Measurements from ENCODE around the gene PECR.

Gene PECR

GRCh38 chr2:216074794-216075193 is 6.8 kb downstream of the PECR start:
- H3K27me3 ChIP-seq (ENCODE audit: control insufficient read depth in 3 of 3, insufficient read depth in 3 of 3, low read depth in 1 of 3, low read length in 3 of 3): no peaks in the 10 kb centered on the region
- WGBS, 2 donors (ENCODE audit: extremely low coverage in 2 of 2, insufficient read length in 2 of 2, insufficient replicate concordance in 1 of 2): no CpG with 5 or more reads among the region's 1 CpG
- no peak overlapping the region for H3K4ac ChIP-seq (ENCODE audit: low read length)
- no peak overlapping the region for H3K18ac ChIP-seq (ENCODE audit: low read length)
- no peak overlapping the region for H2BK12ac ChIP-seq (ENCODE audit: low read length)
- no peak overlapping the region for H4K91ac ChIP-seq (ENCODE audit: low read depth, low read length, poor library complexity)
- H3K36me3 ChIP-seq (replicated peaks in 1 of 2; ENCODE audit: control insufficient read depth in 2 of 2, insufficient read depth in 2 of 2, low read length in 2 of 2): peaks cover 0 to 24% of the 10 kb centered on the region in 2 donors
- no peak overlapping the region for H3K23ac ChIP-seq (ENCODE audit: low read depth, low read length, poor library complexity)
- no peak overlapping the region for H4K8ac ChIP-seq (ENCODE audit: low read depth, low read length)
- no peaks in the 10 kb centered on the region for H3K79me1 ChIP-seq (ENCODE audit: low read depth, low read length)
- H3K4me2 ChIP-seq (ENCODE audit: insufficient read depth, low read length, poor library complexity, severe bottlenecking): no peak overlapping the region
- H2BK120ac ChIP-seq (ENCODE audit: low read depth, low read length): no peak overlapping the region
- no peak overlapping the region for H2AK5ac ChIP-seq (ENCODE audit: low read depth, low read length)
- no peaks in the 10 kb centered on the region for H3K4me1 ChIP-seq (ENCODE audit: control insufficient read depth in 2 of 2, insufficient read depth in 1 of 2, low read depth in 1 of 2, low read length in 2 of 2)
- H2BK5ac ChIP-seq (ENCODE audit: low read length): no peak overlapping the region
- no peak overlapping the region for H3K9ac ChIP-seq (ENCODE audit: low read depth, low read length, poor library complexity)
- no peaks in the 10 kb centered on the region for H3K9me3 ChIP-seq (replicated peaks in 1 of 2; ENCODE audit: control insufficient read depth in 2 of 2, insufficient read depth in 1 of 2, low read depth in 1 of 2, low read length in 2 of 2)
- no peak overlapping the region for H3K4me3 ChIP-seq (ENCODE audit: low read length in 2 of 2)
- DNase-seq (ENCODE audit: low spot score): no peak
- no peak overlapping the region for H2AFZ ChIP-seq (ENCODE audit: low read length)
- no peak overlapping the region for H2BK15ac ChIP-seq (ENCODE audit: low read length)
- H3K27ac ChIP-seq (replicated peaks; ENCODE audit: low read length): no peak overlapping the region
- H3K14ac ChIP-seq (ENCODE audit: low read length): no peak overlapping the region

GRCh38 chr2:216074380-216074779 is 7.2 kb downstream of the PECR start:
- no peak overlapping the region for H2BK5ac ChIP-seq (ENCODE audit: low read length)

GRCh38 chr2:216073773-216074172 is 7.8 kb downstream of the PECR start:
- Histone ChIP-seq H3K4me3 (ENCODE audit: low read length in 2 of 2) (no peak overlapping the region), H2BK5ac (ENCODE audit: low read length) (no peak overlapping the region), H3K27ac (replicated peaks; ENCODE audit: low read length) (no peak overlapping the region), H4K91ac (ENCODE audit: low read depth, low read length, poor library complexity) (no peak overlapping the region), H2AK5ac (ENCODE audit: low read depth, low read length) (no peak overlapping the region), H3K9me3 (replicated peaks in 1 of 2; ENCODE audit: control insufficient read depth in 2 of 2, insufficient read depth in 1 of 2, low read depth in 1 of 2, low read length in 2 of 2) (no peaks in the 10 kb centered on the region), H3K4me2 (ENCODE audit: insufficient read depth, low read length, poor library complexity, severe bottlenecking) (no peak overlapping the region), H2AFZ (ENCODE audit: low read length) (no peak overlapping the region), H3K4ac (ENCODE audit: low read length) (no peak overlapping the region), H3K23ac (ENCODE audit: low read depth, low read length, poor library complexity) (no peak overlapping the region), H3K18ac (ENCODE audit: low read length) (no peak overlapping the region), H2BK120ac (ENCODE audit: low read depth, low read length) (no peak overlapping the region), H3K4me1 (ENCODE audit: control insufficient read depth in 2 of 2, insufficient read depth in 1 of 2, low read depth in 1 of 2, low read length in 2 of 2) (no peaks in the 10 kb centered on the region), H3K9ac (ENCODE audit: low read depth, low read length, poor library complexity) (no peak overlapping the region), H3K27me3 (ENCODE audit: control insufficient read depth in 3 of 3, insufficient read depth in 3 of 3, low read depth in 1 of 3, low read length in 3 of 3) (no peaks in the 10 kb centered on the region), H3K79me1 (ENCODE audit: low read depth, low read length) (no peaks in the 10 kb centered on the region), H3K14ac (ENCODE audit: low read length) (no peak overlapping the region), H2BK12ac (ENCODE audit: low read length) (no peak overlapping the region), H4K8ac (ENCODE audit: low read depth, low read length) (no peak overlapping the region), H3K36me3 (replicated peaks in 1 of 2; ENCODE audit: control insufficient read depth in 2 of 2, insufficient read depth in 2 of 2, low read length in 2 of 2) (peaks cover 0 to 24% of the 10 kb centered on the region in 2 donors), H2BK15ac (ENCODE audit: low read length) (no peak overlapping the region)
- no peak for DNase-seq (ENCODE audit: low spot score)

More at GRCh38 chr2:216074380-216074779, 7.2 kb downstream of the PECR start:
- Histone ChIP-seq H3K79me1 (ENCODE audit: low read depth, low read length) (no peaks in the 10 kb centered on the region), H3K27me3 (ENCODE audit: control insufficient read depth in 3 of 3, insufficient read depth in 3 of 3, low read depth in 1 of 3, low read length in 3 of 3) (no peaks in the 10 kb centered on the region), H4K91ac (ENCODE audit: low read depth, low read length, poor library complexity) (no peak overlapping the region), H3K36me3 (replicated peaks in 1 of 2; ENCODE audit: control insufficient read depth in 2 of 2, insufficient read depth in 2 of 2, low read length in 2 of 2) (peaks cover 0 to 24% of the 10 kb centered on the region in 2 donors), H3K9ac (ENCODE audit: low read depth, low read length, poor library complexity) (no peak overlapping the region), H3K4me2 (ENCODE audit: insufficient read depth, low read length, poor library complexity, severe bottlenecking) (no peak overlapping the region), H2BK15ac (ENCODE audit: low read length) (no peak overlapping the region), H3K9me3 (replicated peaks in 1 of 2; ENCODE audit: control insufficient read depth in 2 of 2, insufficient read depth in 1 of 2, low read depth in 1 of 2, low read length in 2 of 2) (no peaks in the 10 kb centered on the region), H3K4me3 (ENCODE audit: low read length in 2 of 2) (no peak overlapping the region), H3K27ac (replicated peaks; ENCODE audit: low read length) (no peak overlapping the region), H2AFZ (ENCODE audit: low read length) (no peak overlapping the region), H3K14ac (ENCODE audit: low read length) (no peak overlapping the region), H3K18ac (ENCODE audit: low read length) (no peak overlapping the region), H2AK5ac (ENCODE audit: low read depth, low read length) (no peak overlapping the region), H2BK120ac (ENCODE audit: low read depth, low read length) (no peak overlapping the region), H3K4ac (ENCODE audit: low read length) (no peak overlapping the region), H4K8ac (ENCODE audit: low read depth, low read length) (no peak overlapping the region), H3K4me1 (ENCODE audit: control insufficient read depth in 2 of 2, insufficient read depth in 1 of 2, low read depth in 1 of 2, low read length in 2 of 2) (no peaks in the 10 kb centered on the region), H3K23ac (ENCODE audit: low read depth, low read length, poor library complexity) (no peak overlapping the region), H2BK12ac (ENCODE audit: low read length) (no peak overlapping the region)
- WGBS, 2 donors (ENCODE audit: extremely low coverage in 2 of 2, insufficient read length in 2 of 2, insufficient replicate concordance in 1 of 2): no CpG with 5 or more reads among the region's 1 CpG
- no peak for DNase-seq (ENCODE audit: low spot score)

GRCh38 chr2:216072473-216072872 is 9.1 kb downstream of the PECR start:
- no peak overlapping the region for H3K23ac ChIP-seq (ENCODE audit: low read depth, low read length, poor library complexity)

More at GRCh38 chr2:216072473-216072872, 9.1 kb downstream of the PECR start:
- H2BK5ac ChIP-seq (ENCODE audit: low read length): no peak overlapping the region
- no peak overlapping the region for H2BK120ac ChIP-seq (ENCODE audit: low read depth, low read length)
- no peak overlapping the region for H3K9ac ChIP-seq (ENCODE audit: low read depth, low read length, poor library complexity)
- DNase-seq (ENCODE audit: low spot score): no peak
- no peak overlapping the region for H4K91ac ChIP-seq (ENCODE audit: low read depth, low read length, poor library complexity)
- no peak overlapping the region for H2BK12ac ChIP-seq (ENCODE audit: low read length)
- H3K14ac ChIP-seq (ENCODE audit: low read length): no peak overlapping the region
- no peaks in the 10 kb centered on the region for H3K4me1 ChIP-seq (ENCODE audit: control insufficient read depth in 2 of 2, insufficient read depth in 1 of 2, low read depth in 1 of 2, low read length in 2 of 2)
- H3K9me3 ChIP-seq (replicated peaks in 1 of 2; ENCODE audit: control insufficient read depth in 2 of 2, insufficient read depth in 1 of 2, low read depth in 1 of 2, low read length in 2 of 2): no peaks in the 10 kb centered on the region
- H2BK15ac ChIP-seq (ENCODE audit: low read length): no peak overlapping the region
- no peak overlapping the region for H2AFZ ChIP-seq (ENCODE audit: low read length)
- no peaks in the 10 kb centered on the region for H3K27me3 ChIP-seq (ENCODE audit: control insufficient read depth in 3 of 3, insufficient read depth in 3 of 3, low read depth in 1 of 3, low read length in 3 of 3)
- H3K4ac ChIP-seq (ENCODE audit: low read length): no peak overlapping the region
- H2AK5ac ChIP-seq (ENCODE audit: low read depth, low read length): no peak overlapping the region
- no peak overlapping the region for H3K27ac ChIP-seq (replicated peaks; ENCODE audit: low read length)
- no peak overlapping the region for H4K8ac ChIP-seq (ENCODE audit: low read depth, low read length)
- no peak overlapping the region for H3K4me2 ChIP-seq (ENCODE audit: insufficient read depth, low read length, poor library complexity, severe bottlenecking)
- H3K18ac ChIP-seq (ENCODE audit: low read length): no peak overlapping the region
- peaks cover 0 to 24% of the 10 kb centered on the region in 2 donors for H3K36me3 ChIP-seq (replicated peaks in 1 of 2; ENCODE audit: control insufficient read depth in 2 of 2, insufficient read depth in 2 of 2, low read length in 2 of 2)
- no peaks in the 10 kb centered on the region for H3K79me1 ChIP-seq (ENCODE audit: low read depth, low read length)
- no peak overlapping the region for H3K4me3 ChIP-seq (ENCODE audit: low read length in 2 of 2)

Data from neuronal stem cell (in vitro differentiated cells).